Adrenal gland (tissue), 12 donors: Measurements from ENCODE around the gene TRH. TPM values are rescaled to one million over a fixed set of nuclear protein-coding genes. Genes with fewer than 3 reads are reported as not detected.
"Not testable (repeated sequence)": the region's sequence is repeated elsewhere in the genome, so short reads cannot be mapped to it uniquely, and the experiment has no call there.

Source experiments
- DNase-seq, 7 donors: peaks; one replicate each; pipeline ENCODE4 v3.0.0-alpha.2; 2019 to 2020
- H3K27ac ChIP-seq, 5 donors: fragments of 200-600 bp; sonication (generic) in 4 of 5; 1 replicate in 3 of 5; 2 replicates in 2 of 5; pipeline versions ENCODE4 v1.5.1 to v1.8.0; 2016 to 2020; ENCODE audit warnings: mild to moderate bottlenecking in 1 of 5
- H3K27me3 ChIP-seq: fragments of 200-600 bp; 2 replicates; pipeline ENCODE4 v1.8.0; 2021
- H3K36me3 ChIP-seq, 2 donors: fragments of 200-600 bp; replicated peaks in 1 of 2; 1 replicate in 1 of 2; 2 replicates in 1 of 2; pipeline versions ENCODE4 v1.5.1 to v1.8.0; 2018 to 2022
- H3K4me1 ChIP-seq, 2 donors: fragments of 200-600 bp; replicated peaks in 1 of 2; 1 replicate in 1 of 2; 2 replicates in 1 of 2; pipeline versions ENCODE4 v1.5.1 to v1.8.0; 2018 to 2021
- H3K4me3 ChIP-seq, 4 donors: fragments of 200-600 bp; sonication (generic) in 3 of 4; one replicate each; pipeline ENCODE4 v1.5.1; 2016 to 2018
- H3K9me3 ChIP-seq, 3 donors: fragments of 200-600 bp; sonication (generic) in 1 of 3; replicated peaks in 1 of 3; 1 replicate in 2 of 3; 2 replicates in 1 of 3; pipeline versions ENCODE4 v1.5.1 to v1.8.0; 2016 to 2021
- WGBS, 4 donors: extraction: QIAGEN DNeasy Blood & Tissue Kit in 2 of 4; methylation state at CpG; one replicate each; pipeline versions ENCODE4 v1.1.5 to v1.1.7; 2013 to 2017; 5-methylcytosine and 5-hydroxymethylcytosine counted together
- intact Hi-C, 2 donors: fragments of 100-400 bp; cut with DNase I; formaldehyde crosslinking; loops; one replicate each; pipeline versions ENCODE4 v1.14.1 to v1.15.0; 2022 to 2023
- polyA plus RNA-seq, 3 donors: library from polyadenylated mRNA; stranded (reverse); fragments of 200-250 nt in 2 of 3; fragments of 350-450 nt in 1 of 3; fragmentation: Illumina TruSeq in 1 of 3; extraction: RNeasy Lipid Tissue Mini Kit (QIAGEN cat#74804) in 1 of 3; gene quantifications; one replicate each; pipeline ENCODE4 v1.2.3, GENCODE V29; 2013 to 2014
- total RNA-seq, 9 donors: library from RNA; depleted of rRNA in 4 of 9; stranded (reverse); fragments of >200 nt in 4 of 9; fragments of 120-200 nt in 1 of 9; fragmentation: NEBNext Ultra II Directional in 1 of 9; extraction: Animal tissue kit (Norgen Biotek cat#: 25700) in 1 of 9; gene quantifications; one replicate each; pipeline versions ENCODE4 v1.1.0 to v1.2.4, GENCODE V29; 2013 to 2023
- TF ChIP-seq, protein P1 (sequence below), 6 experiments: fragments of 450-650 bp in 4 of 6; fragments of 200-600 bp in 2 of 6; sonication (generic) in 1 of 6; IDR thresholded peaks; 1 replicate in 5 of 6; 2 replicates in 1 of 6; pipeline versions ENCODE4 v1.5.1 to v1.8.0; 2016 to 2021; ENCODE audit warnings: antibody characterized with exemption in 6 of 6, mild to moderate bottlenecking in 2 of 6, moderate library complexity in 1 of 6
- donor health status: healthy with polysubstance abuse.
- donor health status: Bipolar disorder and iron deficiency.
- donor health status: DM: yes; HTN: yes; CAD: no.
- donor health status: DM: no; HTN: no; CAD: no.
- donor health status: DM: no; HTN: no; CAD: no.
- donor health status: DM: yes; HTN: yes; CAD: no.

Gene TRH
- total and polyA plus RNA-seq, 12 donors, result 0.07 to 1.6 TPM; not detected in 10

DNA sequence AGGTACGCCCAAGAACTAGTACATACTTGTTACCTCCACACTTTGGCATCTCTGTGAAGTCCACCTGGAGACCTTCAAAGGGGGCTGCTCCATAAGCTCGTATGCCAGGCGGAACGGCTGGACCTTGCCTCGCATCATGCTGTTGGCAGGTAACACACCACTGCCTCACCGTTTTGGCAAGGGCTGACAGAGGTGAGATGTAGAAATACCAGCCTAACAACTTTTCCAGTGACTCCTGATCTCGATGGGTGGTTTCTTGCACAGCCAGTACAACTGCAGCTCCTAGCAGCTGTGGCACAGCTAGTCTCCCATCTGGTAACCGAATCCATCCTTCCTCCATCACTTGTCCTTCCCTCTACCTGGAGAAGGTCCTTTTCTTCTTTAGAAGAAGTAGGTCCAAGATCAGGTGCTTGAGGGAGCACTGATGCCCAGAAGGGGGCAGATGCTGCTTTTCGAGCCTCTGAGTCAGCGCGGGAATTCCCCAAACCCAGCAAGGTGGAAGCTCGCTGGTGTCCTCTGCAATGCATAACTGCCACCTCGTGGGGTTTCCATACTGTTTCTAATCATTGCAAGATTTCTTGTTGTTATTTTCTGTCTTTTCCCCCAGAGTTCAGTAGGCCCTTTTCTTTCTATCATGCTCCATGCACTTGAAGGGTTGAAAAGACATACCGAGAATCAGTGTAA, 51.8 kb downstream of the TRH start:
- WGBS, 4 donors, result 59 to 86% (median 85%) methylated on average over 7 to 13 of the region's 14 CpGs
- not testable (repeated sequence) for DNase-seq

DNA sequence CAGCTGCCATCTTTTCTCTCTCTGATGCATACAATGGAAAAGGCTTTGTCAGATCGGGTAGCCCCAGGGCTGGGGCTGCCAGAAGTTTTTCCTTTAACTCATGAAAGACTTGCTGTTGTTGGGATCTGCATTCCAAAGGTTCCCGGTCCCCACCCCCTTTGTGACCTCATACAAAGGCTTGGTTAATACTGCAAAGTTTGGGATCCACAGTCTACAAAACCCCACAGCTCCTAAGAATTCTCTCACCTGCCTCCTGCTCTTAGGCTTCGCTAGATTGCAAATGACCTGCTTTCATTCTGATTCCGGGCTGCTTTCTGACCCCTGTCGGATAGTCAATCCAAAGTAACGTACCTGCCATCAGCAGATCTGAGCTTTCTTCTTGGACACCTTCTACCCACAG, 52.9 kb downstream of the TRH start:
- H3K4me3 ChIP-seq, H3K4me1 ChIP-seq, H3K36me3 ChIP-seq, H3K27ac ChIP-seq, intact Hi-C loops, DNase-seq, H3K9me3 ChIP-seq, H3K27me3 ChIP-seq: not testable (repeated sequence)
- WGBS, 4 donors, result 71 to 77% (median 76%) methylated on average over 3 to 5 of the region's 6 CpGs

More for the DNA sequence above, 51.8 kb downstream of the TRH start:
- intact Hi-C loops, H3K4me3 ChIP-seq, H3K9me3 ChIP-seq, H3K27me3 ChIP-seq, H3K36me3 ChIP-seq, H3K27ac ChIP-seq, H3K4me1 ChIP-seq: not testable (repeated sequence)
- TF ChIP-seq, protein P1, sequence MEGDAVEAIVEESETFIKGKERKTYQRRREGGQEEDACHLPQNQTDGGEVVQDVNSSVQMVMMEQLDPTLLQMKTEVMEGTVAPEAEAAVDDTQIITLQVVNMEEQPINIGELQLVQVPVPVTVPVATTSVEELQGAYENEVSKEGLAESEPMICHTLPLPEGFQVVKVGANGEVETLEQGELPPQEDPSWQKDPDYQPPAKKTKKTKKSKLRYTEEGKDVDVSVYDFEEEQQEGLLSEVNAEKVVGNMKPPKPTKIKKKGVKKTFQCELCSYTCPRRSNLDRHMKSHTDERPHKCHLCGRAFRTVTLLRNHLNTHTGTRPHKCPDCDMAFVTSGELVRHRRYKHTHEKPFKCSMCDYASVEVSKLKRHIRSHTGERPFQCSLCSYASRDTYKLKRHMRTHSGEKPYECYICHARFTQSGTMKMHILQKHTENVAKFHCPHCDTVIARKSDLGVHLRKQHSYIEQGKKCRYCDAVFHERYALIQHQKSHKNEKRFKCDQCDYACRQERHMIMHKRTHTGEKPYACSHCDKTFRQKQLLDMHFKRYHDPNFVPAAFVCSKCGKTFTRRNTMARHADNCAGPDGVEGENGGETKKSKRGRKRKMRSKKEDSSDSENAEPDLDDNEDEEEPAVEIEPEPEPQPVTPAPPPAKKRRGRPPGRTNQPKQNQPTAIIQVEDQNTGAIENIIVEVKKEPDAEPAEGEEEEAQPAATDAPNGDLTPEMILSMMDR (IDR thresholded peaks at IDR 0.05), result peak in 1 of 6 experiments; percentile 11

Other genes starting within 250 kb of the TRH start
- 100 to 1,000 TPM in 1 of 9 donors, 10 to 100 TPM in 8; 21.6 to 141 (median 24.3) TPM for gene TMCC1, start 81.0 kb upstream of the TRH start, total RNA-seq
- 10 to 100 TPM in 2 of 3 donors, 1 to 10 TPM in 1; 6.3 to 15.0 (median 11.6) TPM for gene TMCC1, start 81.0 kb upstream of the TRH start, polyA plus RNA-seq
- gene ALG1L2, start 107.1 kb downstream of the TRH start, total RNA-seq, result 1 to 10 TPM in 2 of 9 donors, not detected in 7; 1.2 to 1.3 TPM
- gene ALG1L2, start 107.1 kb downstream of the TRH start, polyA plus RNA-seq, result not detected